ENCODE measurements around the gene PWWP2B.

PWWP2B gene

GRCh38 chr10:132399117-132400035 is 2.4 kb downstream of the PWWP2B start:
- TF ChIP-seq CTCF (IDR thresholded peaks at IDR 0.05; ENCODE audit: low read length, missing control alignments), result no peak
- H3K4me3 ChIP-seq (replicated peaks; ENCODE audit: low read depth, low read length), result no peak overlapping the region
- DNase-seq (ENCODE audit: low read depth), result no peak

GRCh38 chr10:132400041-132400546 is 3.1 kb downstream of the PWWP2B start:
- DNase-seq (ENCODE audit: low read depth), result no peak
- TF ChIP-seq CTCF (IDR thresholded peaks at IDR 0.05; ENCODE audit: low read length, missing control alignments), result no peak
- H3K4me3 ChIP-seq (replicated peaks; ENCODE audit: low read depth, low read length), result no peak overlapping the region

- no peak for TF ChIP-seq CTCF (IDR thresholded peaks at IDR 0.05; ENCODE audit: low read length, missing control alignments)
- no peak for DNase-seq (ENCODE audit: low read depth)
- H3K4me3 ChIP-seq (replicated peaks; ENCODE audit: low read depth, low read length), result no peak overlapping the region
Observed at GRCh38 chr10:132400547-132401151, 3.6 kb downstream of the PWWP2B start.

GRCh38 chr10:132401401-132402118 is 4.6 kb downstream of the PWWP2B start:
- no peak for DNase-seq (ENCODE audit: low read depth)
- H3K4me3 ChIP-seq (replicated peaks; ENCODE audit: low read depth, low read length), result no peak overlapping the region

GRCh38 chr10:132402781-132403241 is 5.8 kb downstream of the PWWP2B start:
- DNase-seq (ENCODE audit: low read depth), result no peak
- TF ChIP-seq CTCF (IDR thresholded peaks at IDR 0.05; ENCODE audit: low read length, missing control alignments), result no peak

More at GRCh38 chr10:132401401-132402118, 4.6 kb downstream of the PWWP2B start:
- no peak for TF ChIP-seq CTCF (IDR thresholded peaks at IDR 0.05; ENCODE audit: low read length, missing control alignments)

GRCh38 chr10:132403511-132404168 is 6.6 kb downstream of the PWWP2B start:
- no peak for DNase-seq (ENCODE audit: low read depth)

More at GRCh38 chr10:132402781-132403241, 5.8 kb downstream of the PWWP2B start:
- no peak overlapping the region for H3K4me3 ChIP-seq (replicated peaks; ENCODE audit: low read depth, low read length)

More at GRCh38 chr10:132403511-132404168, 6.6 kb downstream of the PWWP2B start:
- no peak overlapping the region for H3K4me3 ChIP-seq (replicated peaks; ENCODE audit: low read depth, low read length)
- no peak for TF ChIP-seq CTCF (IDR thresholded peaks at IDR 0.05; ENCODE audit: low read length, missing control alignments)

All from fibroblast of pulmonary artery (primary cell).